ENCODE data around the gene PTK7. TPM values are rescaled to one million over a fixed set of nuclear protein-coding genes. Genes with fewer than 3 reads are reported as not detected.
A peak's percentile ranks its signal among the peaks of the same experiment; 100 is the strongest.

PTK7 gene
- total and polyA plus RNA-seq, 2 experiments from 2014 or later, result 127 to 162 TPM

DNA sequence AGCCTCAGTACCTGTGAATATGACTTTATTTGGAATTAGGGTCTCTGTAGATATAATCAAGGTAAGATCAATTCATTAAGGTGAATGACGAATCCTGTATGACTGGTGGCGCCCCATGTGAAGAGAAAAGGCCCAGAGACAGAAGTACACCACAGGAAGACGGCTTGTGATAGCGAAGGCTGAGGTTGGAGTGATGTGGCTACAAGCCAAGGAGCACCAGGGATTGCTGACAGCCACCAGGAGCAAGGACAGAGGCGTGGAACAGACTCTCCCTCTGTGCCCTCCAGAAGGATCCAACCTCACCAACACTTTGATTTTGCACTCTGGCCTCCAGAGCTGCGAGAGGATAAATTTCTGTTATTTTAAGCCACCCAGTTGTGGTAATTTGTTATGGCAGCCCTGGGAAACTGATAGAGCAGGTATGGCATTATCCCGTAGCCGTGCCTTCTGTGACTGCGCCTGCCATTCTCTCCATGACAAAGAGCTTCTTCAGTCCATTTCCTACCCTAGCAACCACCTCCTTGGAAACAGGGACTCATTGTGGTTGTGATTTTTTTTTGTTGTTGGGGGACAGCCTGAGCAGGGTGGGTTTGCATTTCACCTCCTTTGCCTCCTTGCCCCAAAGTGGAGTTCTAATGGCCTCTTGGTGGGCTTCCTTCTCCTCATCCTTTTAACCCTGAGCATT lies 29.6 kb downstream of the PTK7 start:
- no peak overlapping the region for H2AFZ ChIP-seq
- WGBS (ENCODE audit: low lambda C conversion rate, missing lambda C conversion rate), result 95% methylated on average over 9 of the region's 9 CpGs
- H3K27me3 ChIP-seq, result no peaks in the 10 kb centered on the region
- no peaks in the 10 kb centered on the region for H3K9me3 ChIP-seq (ENCODE audit: low read depth)
- no peak overlapping the region for H3K4me3 ChIP-seq
- DNase-seq (ENCODE audit: low spot score), result no peak
- H3K27ac ChIP-seq, result no peak overlapping the region
- H3K79me2 ChIP-seq, result peaks cover 96% of the 10 kb centered on the region
- no peaks in the 10 kb centered on the region for H3K4me1 ChIP-seq (ENCODE audit: insufficient read depth)
- no peaks in the 10 kb centered on the region for H3K36me3 ChIP-seq (replicated peaks; ENCODE audit: insufficient read depth, low read depth)
- peaks cover 3% of the 10 kb centered on the region for H4K20me1 ChIP-seq (ENCODE audit: insufficient read depth, poor library complexity, severe bottlenecking)
- no peak for TF ChIP-seq EZH2 (IDR thresholded peaks at IDR 0.05; ENCODE audit: borderline replicate concordance)
- H3K4me2 ChIP-seq, result no peak overlapping the region
- no peaks in the 10 kb centered on the region for H3K9me2 ChIP-seq (replicated peaks; ENCODE audit: insufficient read depth)

DNA sequence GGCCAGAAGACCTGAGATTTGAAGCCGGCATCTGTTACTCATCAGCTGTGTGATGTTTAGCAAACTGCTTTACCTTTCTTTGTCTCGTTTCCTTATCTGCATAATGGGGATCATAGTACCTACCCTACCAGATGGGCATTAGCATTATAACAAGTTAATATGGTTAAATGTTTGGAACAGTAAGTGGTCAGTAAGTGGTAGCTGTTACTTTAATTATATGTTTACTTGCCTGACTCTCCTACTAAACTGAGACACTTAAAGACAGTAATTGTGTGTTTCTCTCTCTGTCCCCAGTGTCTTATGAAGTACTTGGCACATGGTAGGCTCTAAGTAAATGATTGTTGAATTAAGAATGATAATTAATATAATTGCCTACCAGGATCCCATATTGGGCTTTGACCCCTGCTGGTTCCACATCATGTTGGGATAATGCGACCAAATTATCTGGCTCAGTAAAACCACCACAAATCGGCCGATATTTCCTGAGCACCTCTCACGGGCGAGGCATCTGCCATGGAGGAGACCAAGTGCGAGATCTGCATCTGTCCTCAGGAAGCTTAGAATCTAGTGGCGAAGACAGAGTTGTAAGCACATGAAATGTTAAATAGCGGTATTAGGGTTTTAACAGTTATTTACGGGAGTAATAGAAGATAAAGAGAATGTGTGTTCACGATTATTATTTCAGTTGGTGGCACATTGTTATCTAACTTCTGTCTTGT lies 31.4 kb downstream of the PTK7 start:
- no peak overlapping the region for H3K4me2 ChIP-seq
- H3K79me2 ChIP-seq, result peaks cover 96% of the 10 kb centered on the region
- H3K36me3 ChIP-seq (replicated peaks; ENCODE audit: insufficient read depth, low read depth), result no peaks in the 10 kb centered on the region
- H3K4me3 ChIP-seq, result no peak overlapping the region
- peaks cover 3% of the 10 kb centered on the region for H4K20me1 ChIP-seq (ENCODE audit: insufficient read depth, poor library complexity, severe bottlenecking)
- no peak overlapping the region for H2AFZ ChIP-seq
- no peaks in the 10 kb centered on the region for H3K4me1 ChIP-seq (ENCODE audit: insufficient read depth)
- H3K9me2 ChIP-seq (replicated peaks; ENCODE audit: insufficient read depth), result no peaks in the 10 kb centered on the region
- DNase-seq (ENCODE audit: low spot score), result no peak
- no peaks in the 10 kb centered on the region for H3K9me3 ChIP-seq (ENCODE audit: low read depth)
- H3K27ac ChIP-seq, result no peak overlapping the region
- WGBS (ENCODE audit: low lambda C conversion rate, missing lambda C conversion rate), result 89% methylated on average over 12 of the region's 12 CpGs
- H3K27me3 ChIP-seq, result no peaks in the 10 kb centered on the region
- TF ChIP-seq EZH2 (IDR thresholded peaks at IDR 0.05; ENCODE audit: borderline replicate concordance), result no peak
- TF ChIP-seq, protein P1, sequence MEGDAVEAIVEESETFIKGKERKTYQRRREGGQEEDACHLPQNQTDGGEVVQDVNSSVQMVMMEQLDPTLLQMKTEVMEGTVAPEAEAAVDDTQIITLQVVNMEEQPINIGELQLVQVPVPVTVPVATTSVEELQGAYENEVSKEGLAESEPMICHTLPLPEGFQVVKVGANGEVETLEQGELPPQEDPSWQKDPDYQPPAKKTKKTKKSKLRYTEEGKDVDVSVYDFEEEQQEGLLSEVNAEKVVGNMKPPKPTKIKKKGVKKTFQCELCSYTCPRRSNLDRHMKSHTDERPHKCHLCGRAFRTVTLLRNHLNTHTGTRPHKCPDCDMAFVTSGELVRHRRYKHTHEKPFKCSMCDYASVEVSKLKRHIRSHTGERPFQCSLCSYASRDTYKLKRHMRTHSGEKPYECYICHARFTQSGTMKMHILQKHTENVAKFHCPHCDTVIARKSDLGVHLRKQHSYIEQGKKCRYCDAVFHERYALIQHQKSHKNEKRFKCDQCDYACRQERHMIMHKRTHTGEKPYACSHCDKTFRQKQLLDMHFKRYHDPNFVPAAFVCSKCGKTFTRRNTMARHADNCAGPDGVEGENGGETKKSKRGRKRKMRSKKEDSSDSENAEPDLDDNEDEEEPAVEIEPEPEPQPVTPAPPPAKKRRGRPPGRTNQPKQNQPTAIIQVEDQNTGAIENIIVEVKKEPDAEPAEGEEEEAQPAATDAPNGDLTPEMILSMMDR (IDR thresholded peaks at IDR 0.05; ENCODE audit: poor library complexity), result no peak
- TF ChIP-seq EZH2phosphoT487 (IDR thresholded peaks at IDR 0.05; ENCODE audit: low read depth, severe bottlenecking, unreplicated experiment), result no peak

DNA sequence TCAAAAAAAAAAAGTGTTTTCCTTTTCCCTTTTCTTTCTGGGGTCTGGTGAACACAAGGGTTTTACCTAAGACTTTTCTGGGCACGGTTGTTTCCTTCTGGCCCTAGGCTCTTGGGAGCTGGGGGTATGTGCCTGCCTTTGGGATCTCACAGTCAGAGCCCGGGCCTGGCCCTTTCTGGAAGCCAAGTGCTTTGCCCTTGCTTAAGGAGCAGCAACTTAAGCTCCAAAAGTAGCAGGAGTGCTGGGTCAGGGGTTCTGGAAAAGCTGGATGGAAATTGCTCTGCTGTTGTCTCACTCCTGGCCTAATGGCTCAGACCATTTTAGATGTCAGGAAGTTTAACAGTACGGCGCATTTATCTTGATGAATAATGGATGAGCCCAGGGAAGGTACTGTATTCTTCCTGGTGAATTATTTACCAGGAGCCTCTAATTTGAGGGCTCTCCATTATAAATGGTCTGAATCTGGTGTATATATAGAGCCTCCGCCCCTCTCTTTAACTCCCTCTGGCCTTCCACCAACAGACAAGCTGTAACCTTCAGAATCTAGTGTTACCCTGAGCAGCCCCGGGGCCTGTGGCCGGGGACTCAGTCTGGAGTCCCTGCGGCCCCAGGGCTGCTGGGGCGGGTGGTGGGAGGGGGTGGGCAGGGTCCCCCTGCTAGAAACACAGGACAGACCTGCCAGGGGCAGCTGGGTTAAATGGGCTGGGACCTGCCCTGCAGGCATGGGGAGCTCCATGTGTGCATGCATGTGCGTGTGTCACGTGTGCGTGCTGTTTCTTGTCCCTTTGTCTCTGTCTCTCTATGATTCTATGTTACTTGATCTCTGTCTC lies 37.5 kb downstream of the PTK7 start:
- Histone ChIP-seq H3K9me2 (replicated peaks; ENCODE audit: insufficient read depth) (no peaks in the 10 kb centered on the region), H3K4me2 (peak overlapping the region; percentile 62), H3K9me3 (ENCODE audit: low read depth) (no peaks in the 10 kb centered on the region), H3K4me3 (no peak overlapping the region), H2AFZ (no peak overlapping the region), H3K27me3 (no peaks in the 10 kb centered on the region), H3K36me3 (replicated peaks; ENCODE audit: insufficient read depth, low read depth) (no peaks in the 10 kb centered on the region), H3K4me1 (ENCODE audit: insufficient read depth) (peaks cover 31% of the 10 kb centered on the region), H4K20me1 (ENCODE audit: insufficient read depth, poor library complexity, severe bottlenecking) (peaks cover 3% of the 10 kb centered on the region), H3K79me2 (peaks cover 84% of the 10 kb centered on the region), H3K27ac (peak overlapping the region; percentile 88)
- TF ChIP-seq, protein P1 (IDR thresholded peaks at IDR 0.05; ENCODE audit: poor library complexity), result no peak
- TF ChIP-seq EZH2 (IDR thresholded peaks at IDR 0.05; ENCODE audit: borderline replicate concordance) (no peak), EZH2phosphoT487 (IDR thresholded peaks at IDR 0.05; ENCODE audit: low read depth, severe bottlenecking, unreplicated experiment) (no peak)
- 51% methylated on average over 12 of the region's 12 CpGs for WGBS (ENCODE audit: low lambda C conversion rate, missing lambda C conversion rate)
- DNase-seq (ENCODE audit: low spot score), result no peak

Data from hepatocyte (in vitro differentiated cells).